ENCODE data around the gene SCN1B.

Gene SCN1B

DNA sequence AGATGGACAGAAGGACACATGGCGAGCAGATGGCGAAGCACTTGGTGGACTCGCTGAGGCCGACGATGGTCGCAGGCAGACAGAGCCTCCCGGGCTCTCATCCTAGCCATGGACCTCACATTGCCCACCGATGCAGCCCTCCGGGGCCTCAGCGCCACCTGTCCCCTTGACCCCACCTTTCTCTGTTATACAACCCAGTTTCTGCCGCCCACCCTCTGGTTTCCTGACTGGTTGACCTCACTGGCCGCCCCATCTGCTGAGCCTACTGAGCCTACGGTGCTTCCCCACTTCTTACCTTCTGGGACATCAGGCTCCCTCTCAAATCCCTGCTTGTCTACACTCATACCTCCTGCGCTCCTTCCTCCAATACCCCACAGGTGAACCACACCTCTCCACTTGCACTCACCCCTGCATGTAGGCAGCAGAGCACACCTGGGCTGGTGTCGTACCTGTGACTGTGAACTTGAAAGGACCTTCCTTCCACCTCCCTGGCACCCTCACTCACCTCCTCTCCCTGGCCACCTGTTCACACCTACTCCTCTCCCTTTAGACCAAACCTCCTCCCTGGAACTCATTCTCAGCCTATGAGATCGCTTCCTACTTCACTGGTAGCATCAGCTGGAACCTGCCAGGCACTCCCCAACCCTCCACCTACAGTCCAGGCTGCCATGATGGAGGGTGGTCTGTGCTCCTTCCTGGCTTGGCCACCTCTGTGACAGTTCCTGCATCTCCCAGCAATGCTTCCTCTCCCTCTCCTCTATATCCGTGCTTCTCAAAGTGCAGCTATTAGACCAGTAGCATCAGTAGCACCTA, 47.3 kb downstream of the SCN1B start:
- no peak for DNase-seq

DNA sequence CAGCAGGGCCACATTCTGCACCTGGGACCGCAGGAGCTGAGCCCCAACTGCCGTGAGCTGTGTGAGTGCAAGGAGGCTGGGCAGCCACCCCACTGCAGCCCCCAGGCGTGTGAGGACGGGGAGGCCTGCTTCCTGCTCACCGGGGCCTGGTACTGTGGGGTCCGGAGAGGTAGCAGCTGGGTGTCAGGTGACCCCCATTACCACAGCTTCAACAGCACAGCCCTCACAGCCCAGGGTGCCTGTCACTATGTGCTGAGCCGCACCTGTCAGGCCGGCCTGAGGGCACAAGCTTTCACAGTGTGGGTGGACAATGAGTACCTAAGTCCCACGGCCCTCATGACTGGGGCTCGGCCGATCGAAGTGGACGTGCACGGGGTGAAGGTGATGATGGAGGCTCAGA, 49.6 kb downstream of the SCN1B start:
- no peak for DNase-seq

DNA sequence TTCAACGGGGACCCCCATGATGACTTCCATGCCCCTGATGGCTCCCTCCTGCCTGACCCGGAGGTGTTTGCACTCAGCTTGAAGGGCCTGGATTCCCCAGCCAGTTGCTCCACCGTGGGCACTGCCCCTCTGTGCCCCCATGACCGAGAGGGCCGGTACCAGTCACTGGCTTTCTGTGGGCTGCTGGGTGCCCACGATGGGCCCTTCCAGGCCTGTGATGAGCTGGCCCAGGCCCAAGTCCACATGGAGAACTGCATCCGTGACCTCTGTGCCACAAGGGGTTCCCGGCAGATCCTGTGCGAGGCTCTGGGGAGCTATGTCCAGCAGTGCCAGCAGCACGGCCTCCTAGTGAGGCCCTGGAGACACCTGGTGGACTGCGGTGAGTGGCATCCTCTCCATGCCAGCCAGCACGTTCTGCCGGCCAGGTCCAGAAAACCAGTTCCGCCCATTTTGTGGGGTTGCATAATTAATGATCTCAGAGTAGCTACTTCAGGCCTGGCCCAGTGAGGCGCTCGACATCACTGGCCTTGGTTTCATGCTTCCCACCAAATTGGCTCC, 50.4 kb downstream of the SCN1B start:
- no peak for DNase-seq

DNA sequence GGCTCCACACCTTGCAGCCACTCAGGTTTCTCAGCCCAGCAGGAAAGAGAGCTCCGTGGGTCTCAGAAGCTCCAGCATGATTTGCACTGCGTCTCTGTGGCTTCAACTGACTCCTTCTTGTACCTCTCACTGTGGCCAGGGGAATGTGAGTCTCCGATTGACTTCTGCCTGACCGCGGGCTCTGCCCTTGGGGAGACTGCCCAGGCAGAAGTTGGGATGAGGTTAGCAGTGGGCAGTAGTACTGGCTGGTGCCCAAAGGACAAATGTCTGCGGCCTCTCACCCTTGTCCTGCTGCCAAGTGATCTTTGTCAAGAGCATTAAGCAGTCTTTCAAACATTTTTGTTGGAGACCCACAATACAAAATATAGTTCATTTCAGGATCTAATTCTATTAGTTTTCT, 50.9 kb downstream of the SCN1B start:
- DNase-seq, result no peak

DNA sequence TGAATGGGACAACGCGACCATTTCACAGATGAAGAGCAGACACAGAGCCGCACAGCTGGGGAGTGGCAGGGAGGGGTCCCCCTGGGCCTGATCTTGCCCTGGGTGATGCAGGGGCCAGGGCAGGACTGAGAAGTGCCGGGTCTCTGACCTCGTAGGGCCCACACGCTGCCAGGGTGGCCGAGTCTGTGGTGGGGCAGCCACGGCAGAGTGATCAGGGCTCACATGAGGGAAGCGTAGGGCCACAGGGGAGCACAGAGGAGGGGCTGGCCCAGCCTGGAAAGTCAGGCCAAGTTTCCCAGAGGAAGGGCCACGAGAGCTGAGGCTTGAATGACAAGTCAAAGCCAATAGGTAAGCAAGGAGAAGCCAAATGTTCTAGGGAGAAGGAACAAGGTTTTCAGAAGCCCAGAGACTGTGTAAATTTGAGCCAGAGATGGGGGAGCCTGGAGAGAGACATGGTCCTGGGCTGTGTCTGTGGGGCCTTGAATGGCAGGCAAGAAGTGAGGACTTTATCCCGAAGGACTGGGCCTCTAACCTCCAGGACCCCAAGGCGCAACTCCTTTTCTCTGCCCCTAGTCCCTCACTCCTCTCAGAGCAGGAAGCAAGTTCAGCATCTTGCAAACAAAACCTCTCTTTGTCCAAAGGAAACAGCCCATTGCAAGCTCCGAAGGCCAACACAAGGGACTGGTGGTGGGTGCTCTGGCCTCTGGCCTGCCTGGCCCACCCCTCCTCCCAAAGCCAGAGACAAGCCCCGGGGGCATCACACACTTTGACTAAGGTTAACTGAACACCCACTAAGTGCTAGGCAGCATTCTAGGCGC, 53.6 kb downstream of the SCN1B start:
- DNase-seq, result no peak

DNA sequence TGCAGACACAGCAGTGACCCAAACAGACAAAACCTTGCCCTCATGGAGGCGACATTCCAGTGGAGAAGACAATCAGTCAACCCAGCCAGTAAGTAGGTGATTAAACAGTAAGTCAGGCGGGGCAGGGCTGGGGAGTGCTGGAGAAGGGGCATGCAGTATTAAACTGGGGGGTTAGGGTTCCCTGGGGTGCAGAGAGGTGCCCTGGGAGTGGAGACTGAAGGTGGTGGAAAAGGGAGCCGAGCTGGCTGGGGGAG, 54.2 kb downstream of the SCN1B start:
- DNase-seq, result no peak

DNA sequence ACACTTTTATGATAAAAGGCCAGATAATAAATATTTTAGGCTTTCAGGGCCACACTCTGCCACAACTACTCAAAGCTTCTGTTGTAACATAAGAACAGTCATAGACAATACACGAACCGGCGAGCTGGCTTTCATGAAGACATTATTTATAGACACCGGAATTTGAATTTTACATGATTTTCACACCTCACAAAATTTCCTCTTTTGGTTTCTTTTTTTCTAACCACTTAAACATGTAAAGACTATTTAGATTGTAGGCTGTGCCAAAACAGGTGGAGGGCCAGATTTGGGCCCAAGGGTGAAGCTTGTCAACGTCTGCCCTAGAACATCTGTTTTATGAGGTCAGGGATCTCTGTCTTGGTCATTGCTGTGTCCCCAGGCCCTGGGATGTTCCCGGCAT, 55.7 kb downstream of the SCN1B start:
- no peak for DNase-seq

DNA sequence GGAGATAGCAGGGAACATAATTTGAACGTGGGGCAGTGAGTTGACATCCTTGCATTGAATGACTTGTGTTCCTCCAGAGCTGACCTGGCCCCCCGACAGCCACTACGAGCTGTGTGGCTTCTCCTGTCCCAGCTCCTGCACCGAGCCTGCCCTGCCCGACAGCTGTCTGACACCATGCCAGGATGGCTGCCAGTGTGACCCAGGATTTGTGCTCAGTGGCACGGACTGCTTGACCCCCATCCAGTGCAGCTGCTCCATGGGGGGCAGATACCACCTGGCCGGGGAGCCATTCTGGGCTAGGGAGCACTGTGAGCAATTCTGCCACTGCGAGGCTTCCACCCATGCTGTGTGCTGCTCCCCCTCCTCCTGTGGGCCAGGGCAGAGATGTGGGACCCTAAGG, 56.2 kb downstream of the SCN1B start:
- peak; percentile 57 for DNase-seq

DNA sequence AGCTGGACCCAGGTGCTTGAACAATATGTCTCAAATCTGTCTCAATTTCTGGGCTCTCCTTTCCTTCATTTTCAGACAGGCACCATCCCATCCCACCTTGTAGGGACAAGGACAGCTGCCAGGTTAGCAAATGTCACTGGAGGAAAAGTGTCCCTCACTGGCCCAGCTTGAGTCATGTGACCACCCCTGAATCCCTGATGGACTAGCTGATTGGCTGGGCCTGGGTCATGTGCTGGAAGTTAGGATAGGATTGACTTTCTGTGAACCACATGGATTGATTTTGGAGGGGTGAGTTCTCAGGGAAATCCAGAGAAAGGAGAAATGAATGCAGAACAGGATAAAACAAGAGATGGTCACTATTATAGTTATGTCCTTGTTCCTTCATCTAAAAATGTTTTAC, 57.1 kb downstream of the SCN1B start:
- no peak for DNase-seq

DNA sequence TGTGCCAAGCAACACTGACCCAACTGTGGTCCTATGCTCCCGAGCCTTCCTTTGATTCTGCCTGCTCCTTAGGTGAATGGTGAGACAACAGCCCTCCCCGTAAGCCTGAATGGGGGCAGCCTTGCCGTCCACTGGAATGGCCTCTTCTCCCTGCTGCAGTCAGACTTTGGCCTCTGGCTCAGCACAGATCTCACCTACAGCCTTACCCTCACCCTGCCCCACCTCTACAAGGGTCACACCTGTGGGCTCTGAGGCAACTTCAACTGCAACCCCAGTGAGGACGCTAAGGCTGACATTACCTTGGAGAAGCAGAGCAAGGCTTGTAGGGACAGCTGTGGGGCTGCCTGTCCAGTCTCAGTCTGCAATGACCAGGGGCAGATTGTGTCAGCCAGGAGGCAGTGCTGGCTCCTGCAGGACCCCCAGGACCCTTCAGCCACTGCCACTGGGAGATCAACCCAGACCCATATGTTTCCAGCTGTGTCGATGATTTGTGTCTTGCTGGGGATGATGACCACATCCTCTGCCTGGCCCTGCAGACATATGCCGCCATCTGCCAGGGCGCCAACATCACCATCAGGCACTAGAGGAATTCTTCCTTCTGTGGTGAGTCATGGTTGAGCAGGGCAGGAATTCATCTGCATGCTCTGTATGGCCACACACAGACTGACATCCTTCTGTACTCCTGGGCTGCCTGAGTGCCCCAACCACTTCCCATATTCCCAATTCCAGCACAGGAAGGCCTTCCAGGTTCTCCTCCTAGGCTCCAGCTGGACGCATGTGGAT, 58.1 kb downstream of the SCN1B start:
- peak; percentile 39 for DNase-seq

DNA sequence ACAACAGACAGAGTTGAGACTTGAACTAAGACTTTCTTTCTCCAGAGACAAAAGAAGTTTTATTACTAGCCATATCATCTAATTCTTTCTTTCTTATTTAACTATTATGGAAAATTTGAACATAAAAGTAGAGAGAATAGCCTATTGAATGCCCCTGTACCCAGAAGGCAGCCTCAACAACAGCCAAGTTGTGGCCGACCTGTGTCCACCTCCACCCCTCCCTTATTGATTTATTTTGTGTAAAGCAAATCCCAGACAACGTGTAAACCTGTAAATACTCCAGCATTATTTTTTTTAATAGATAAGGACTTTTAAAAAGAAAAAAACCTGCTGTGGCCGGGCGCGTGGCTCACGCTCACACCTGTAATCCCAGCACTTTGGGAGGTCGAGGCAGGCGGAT, 59.3 kb downstream of the SCN1B start:
- DNase-seq, result no peak

Measured in right hindlimb (tissue), 1 donor.